HepG2 (cell line): Measurements from ENCODE around the gene COMMD7. TPM values are rescaled to one million over a fixed set of nuclear protein-coding genes. Genes with fewer than 3 reads are reported as not detected.

Source experiments
- ADNP ChIP-seq: sonication (generic); formaldehyde crosslinking; IDR thresholded peaks from 2 replicates; pipeline ENCODE4 v1.4.0; 2020; ENCODE audit warnings: missing genetic modification reagents
- AKAP8 ChIP-seq: sonication (generic); formaldehyde crosslinking; IDR thresholded peaks from 2 replicates; pipeline ENCODE4 v1.5.1; 2020; ENCODE audit warnings: mild to moderate bottlenecking, missing genetic modification reagents
- ARNTL ChIP-seq: sonication (generic); formaldehyde crosslinking; IDR thresholded peaks from 2 replicates; pipeline ENCODE4 v1.4.0; 2020; ENCODE audit warnings: mild to moderate bottlenecking, missing genetic modification reagents
- ATAD3A ChIP-seq: sonication (generic); formaldehyde crosslinking; IDR thresholded peaks from 2 replicates; pipeline ENCODE4 v1.4.0; 2020; ENCODE audit warnings: missing genetic modification reagents
- CCAR2 ChIP-seq: fragments of 200-400 bp; formaldehyde crosslinking; optimal IDR thresholded peaks from 2 replicates; pipeline ENCODE3; 2018; ENCODE audit warnings: low read depth, mild to moderate bottlenecking, low read length, moderate library complexity
- EED ChIP-seq: sonication (generic); formaldehyde crosslinking; IDR thresholded peaks from 2 replicates; pipeline ENCODE4 v1.5.0; 2020; ENCODE audit warnings: mild to moderate bottlenecking, missing genetic modification reagents
- GATAD1 ChIP-seq: IDR thresholded peaks from 2 replicates; pipeline ENCODE4 v1.6.1; 2016; ENCODE audit warnings: missing genetic modification reagents, missing compliant biosample characterization
- IKZF1 ChIP-seq: fragments of 450-650 bp; IDR thresholded peaks from 2 replicates; pipeline ENCODE4 v1.7.1; 2016
- JUND ChIP-seq: sonication (generic); formaldehyde crosslinking; IDR thresholded peaks from 2 replicates; pipeline ENCODE4 v1.8.0; 2022; ENCODE audit warnings: mild to moderate bottlenecking, missing genetic modification reagents
- NR2F6 ChIP-seq, 2 experiments: IDR thresholded peaks; 2 replicates each; pipeline ENCODE4 v1.6.1; 2016; ENCODE audit warnings: antibody characterized with exemption in 1 of 2, mild to moderate bottlenecking in 1 of 2
- PLRG1 ChIP-seq: fragments of 450-650 bp; conservative IDR thresholded peaks from 2 replicates; pipeline ENCODE4 v1.6.1; 2016
- SALL1 ChIP-seq: sonication (generic); formaldehyde crosslinking; IDR thresholded peaks from 2 replicates; pipeline ENCODE4 v1.8.0; 2022; ENCODE audit warnings: mild to moderate bottlenecking, missing genetic modification reagents
- TAF1 ChIP-seq: sonication (generic); formaldehyde crosslinking; IDR thresholded peaks from 2 replicates; pipeline ENCODE4 v1.4.0; 2020; ENCODE audit warnings: missing genetic modification reagents
- ZMYM3 ChIP-seq: sonication (generic); formaldehyde crosslinking; IDR thresholded peaks from 2 replicates; pipeline ENCODE4 v1.5.1; 2020; ENCODE audit warnings: mild to moderate bottlenecking, missing genetic modification reagents
- ZNF160 ChIP-seq: sonication (generic); formaldehyde crosslinking; IDR thresholded peaks from 2 replicates; pipeline ENCODE4 v1.8.0; 2022; ENCODE audit warnings: mild to moderate bottlenecking, inconsistent platforms, missing genetic modification reagents
- ZNF543 ChIP-seq: sonication (generic); formaldehyde crosslinking; IDR thresholded peaks from 2 replicates; pipeline ENCODE4 v1.4.0; 2020; ENCODE audit warnings: mild to moderate bottlenecking, missing genetic modification reagents
- polyA plus RNA-seq, 8 experiments: library from polyadenylated mRNA; depleted of rRNA in 3 of 8; stranded (reverse) in 7 of 8; unstranded in 1 of 8; fragments of >200 nt; fragmentation: Illumina TruSeq in 4 of 8; extraction: Trizol in 4 of 8; gene quantifications; 2 replicates each; pipeline versions ENCODE4 v1.2.1 to v1.2.3, GENCODE V29; 2011 to 2016; ENCODE audit warnings: low read depth in 4 of 8, missing spikeins in 1 of 8, mixed read lengths in 1 of 8; ENCODE audit not compliant: insufficient read depth in 1 of 8
- total RNA-seq, 5 experiments: library from RNA; depleted of rRNA; stranded (reverse); fragments of >200 nt; fragmentation: Illumina TruSeq; extraction: Trizol; gene quantifications; 2 replicates each; pipeline ENCODE4 v1.2.3, GENCODE V29; 2016; ENCODE audit warnings: low read depth in 1 of 5
- TF ChIP-seq, protein P1 (sequence below): sonication (generic); formaldehyde crosslinking; IDR thresholded peaks from 2 replicates; pipeline ENCODE4 v1.5.0; 2020; ENCODE audit warnings: missing genetic modification reagents, mild to moderate bottlenecking, borderline replicate concordance
- TF ChIP-seq, protein P2 (sequence below): sonication (generic); formaldehyde crosslinking; IDR thresholded peaks from 2 replicates; pipeline ENCODE4 v1.5.0; 2020; ENCODE audit warnings: missing genetic modification reagents
- TF ChIP-seq, protein P3 (sequence below): sonication (generic); formaldehyde crosslinking; IDR thresholded peaks from 2 replicates; pipeline ENCODE4 v1.9.0; 2022; ENCODE audit warnings: missing genetic modification reagents, mild to moderate bottlenecking, borderline replicate concordance
- TF ChIP-seq, protein P4 (sequence below): sonication (generic); formaldehyde crosslinking; IDR thresholded peaks from 2 replicates; pipeline ENCODE4 v1.8.0; 2022; ENCODE audit warnings: mild to moderate bottlenecking, missing genetic modification reagents; ENCODE audit not compliant: insufficient replicate concordance
- TF ChIP-seq, protein P5 (sequence below): sonication (generic); formaldehyde crosslinking; IDR thresholded peaks from 2 replicates; pipeline ENCODE4 v1.4.0; 2020; ENCODE audit warnings: missing genetic modification reagents, borderline replicate concordance

COMMD7 gene
- total and polyA plus RNA-seq, 2 of the 13 experiments (the other 11 are each of a cell fraction or from before 2014, with no cell fraction given), result 42.1 to 53.3 TPM

DNA sequence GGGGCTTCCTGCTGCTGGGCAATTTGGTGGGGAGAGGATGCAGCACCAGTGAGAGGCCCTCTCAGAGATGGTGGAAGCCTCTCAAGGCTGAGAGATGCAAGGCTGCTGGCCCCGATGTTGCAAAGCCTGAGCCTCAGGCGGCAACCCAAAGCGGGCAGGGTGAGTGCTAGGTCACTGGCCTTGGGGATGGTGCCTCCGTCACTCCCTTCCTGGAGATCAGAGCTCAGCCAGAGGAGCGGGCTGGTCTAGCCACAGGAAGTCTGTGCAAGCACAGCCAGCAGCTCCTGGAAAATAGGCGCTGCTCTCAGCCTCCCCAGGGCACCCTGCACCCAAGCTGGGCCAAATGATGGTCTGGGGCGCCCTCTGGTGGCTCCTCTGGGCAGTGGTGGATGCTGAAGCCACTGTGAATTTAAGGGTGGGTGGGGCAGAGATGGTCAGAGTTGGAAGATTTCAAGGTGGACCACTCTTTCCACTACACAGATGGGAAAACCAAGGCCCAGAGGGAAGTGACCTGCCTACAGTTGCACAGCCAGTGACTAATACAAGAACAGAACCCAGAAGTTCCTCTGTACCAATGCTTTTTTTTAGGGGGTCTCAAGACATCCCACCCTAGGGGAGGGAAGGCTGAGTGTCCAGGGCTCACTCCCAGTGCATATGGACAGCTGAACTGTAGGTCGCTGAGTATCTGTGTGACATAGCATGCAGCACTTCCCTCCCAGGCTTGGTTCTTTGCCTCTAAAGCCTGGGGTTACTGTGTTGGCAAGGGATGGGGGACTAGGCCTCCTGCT, 90.3 kb downstream of the COMMD7 start (continued):
- TF ChIP-seq ADNP, result no peak; the same call in 1 of the 2 replicates
- TF ChIP-seq, protein P1, sequence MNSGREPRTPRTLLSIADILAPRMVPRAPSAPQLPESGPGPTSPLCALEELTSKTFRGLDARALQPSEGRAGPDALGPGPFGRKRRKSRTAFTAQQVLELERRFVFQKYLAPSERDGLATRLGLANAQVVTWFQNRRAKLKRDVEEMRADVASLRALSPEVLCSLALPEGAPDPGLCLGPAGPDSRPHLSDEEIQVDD (CRISPR knock-in tag), result no peak
- TF ChIP-seq GATAD1 (CRISPR knock-in tag), result peak; percentile 73
- peak; percentile 78; the same call in 1 of the 2 replicates for TF ChIP-seq AKAP8 (CRISPR knock-in tag)
- no peak for TF ChIP-seq IKZF1
- TF ChIP-seq ARNTL (CRISPR knock-in tag), result 0 out of 2 replicates have a peak, but pooled peaks have one; percentile 77
- TF ChIP-seq ZNF543 (CRISPR knock-in tag), result 0 out of 2 replicates have a peak, but pooled peaks have one; percentile 69
- no peak for TF ChIP-seq ATAD3A (CRISPR knock-in tag)
- peak; percentile 96 for TF ChIP-seq EED (CRISPR knock-in tag)
- TF ChIP-seq, protein P2, sequence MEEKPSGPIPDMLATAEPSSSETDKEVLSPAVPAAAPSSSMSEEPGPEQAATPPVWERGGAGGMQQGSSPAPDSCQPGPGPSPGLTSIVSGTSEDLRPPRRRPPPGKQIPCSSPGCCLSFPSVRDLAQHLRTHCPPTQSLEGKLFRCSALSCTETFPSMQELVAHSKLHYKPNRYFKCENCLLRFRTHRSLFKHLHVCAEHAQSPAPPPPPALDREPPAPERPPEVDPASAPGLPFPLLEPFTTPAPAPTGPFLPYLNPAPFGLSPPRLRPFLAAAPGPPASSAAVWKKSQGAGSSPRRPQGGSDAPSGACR, result no peak; the same call in 1 of the 2 replicates
- peak; percentile 74; the same call in 1 of the 2 replicates for TF ChIP-seq ZMYM3 (CRISPR knock-in tag)
- TF ChIP-seq, protein P3, sequence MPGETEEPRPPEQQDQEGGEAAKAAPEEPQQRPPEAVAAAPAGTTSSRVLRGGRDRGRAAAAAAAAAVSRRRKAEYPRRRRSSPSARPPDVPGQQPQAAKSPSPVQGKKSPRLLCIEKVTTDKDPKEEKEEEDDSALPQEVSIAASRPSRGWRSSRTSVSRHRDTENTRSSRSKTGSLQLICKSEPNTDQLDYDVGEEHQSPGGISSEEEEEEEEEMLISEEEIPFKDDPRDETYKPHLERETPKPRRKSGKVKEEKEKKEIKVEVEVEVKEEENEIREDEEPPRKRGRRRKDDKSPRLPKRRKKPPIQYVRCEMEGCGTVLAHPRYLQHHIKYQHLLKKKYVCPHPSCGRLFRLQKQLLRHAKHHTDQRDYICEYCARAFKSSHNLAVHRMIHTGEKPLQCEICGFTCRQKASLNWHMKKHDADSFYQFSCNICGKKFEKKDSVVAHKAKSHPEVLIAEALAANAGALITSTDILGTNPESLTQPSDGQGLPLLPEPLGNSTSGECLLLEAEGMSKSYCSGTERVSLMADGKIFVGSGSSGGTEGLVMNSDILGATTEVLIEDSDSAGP (CRISPR knock-in tag), result peak; percentile 96
- TF ChIP-seq ZNF160, result no peak; the same call in 1 of the 2 replicates
- TF ChIP-seq, protein P4, sequence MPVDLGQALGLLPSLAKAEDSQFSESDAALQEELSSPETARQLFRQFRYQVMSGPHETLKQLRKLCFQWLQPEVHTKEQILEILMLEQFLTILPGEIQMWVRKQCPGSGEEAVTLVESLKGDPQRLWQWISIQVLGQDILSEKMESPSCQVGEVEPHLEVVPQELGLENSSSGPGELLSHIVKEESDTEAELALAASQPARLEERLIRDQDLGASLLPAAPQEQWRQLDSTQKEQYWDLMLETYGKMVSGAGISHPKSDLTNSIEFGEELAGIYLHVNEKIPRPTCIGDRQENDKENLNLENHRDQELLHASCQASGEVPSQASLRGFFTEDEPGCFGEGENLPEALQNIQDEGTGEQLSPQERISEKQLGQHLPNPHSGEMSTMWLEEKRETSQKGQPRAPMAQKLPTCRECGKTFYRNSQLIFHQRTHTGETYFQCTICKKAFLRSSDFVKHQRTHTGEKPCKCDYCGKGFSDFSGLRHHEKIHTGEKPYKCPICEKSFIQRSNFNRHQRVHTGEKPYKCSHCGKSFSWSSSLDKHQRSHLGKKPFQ (CRISPR knock-in tag), result no peak
- peak; percentile 98 for TF ChIP-seq SALL1 (CRISPR knock-in tag)
- no peak for TF ChIP-seq CCAR2
- TF ChIP-seq PLRG1, result no peak
- no peak for TF ChIP-seq JUND (CRISPR knock-in tag)
- TF ChIP-seq NR2F6 (IDR thresholded peaks at IDR 0.05), result peak; percentile 72
- peak; percentile 87 for TF ChIP-seq NR2F6 (CRISPR knock-in tag; IDR thresholded peaks at IDR 0.05)
- TF ChIP-seq, protein P5, sequence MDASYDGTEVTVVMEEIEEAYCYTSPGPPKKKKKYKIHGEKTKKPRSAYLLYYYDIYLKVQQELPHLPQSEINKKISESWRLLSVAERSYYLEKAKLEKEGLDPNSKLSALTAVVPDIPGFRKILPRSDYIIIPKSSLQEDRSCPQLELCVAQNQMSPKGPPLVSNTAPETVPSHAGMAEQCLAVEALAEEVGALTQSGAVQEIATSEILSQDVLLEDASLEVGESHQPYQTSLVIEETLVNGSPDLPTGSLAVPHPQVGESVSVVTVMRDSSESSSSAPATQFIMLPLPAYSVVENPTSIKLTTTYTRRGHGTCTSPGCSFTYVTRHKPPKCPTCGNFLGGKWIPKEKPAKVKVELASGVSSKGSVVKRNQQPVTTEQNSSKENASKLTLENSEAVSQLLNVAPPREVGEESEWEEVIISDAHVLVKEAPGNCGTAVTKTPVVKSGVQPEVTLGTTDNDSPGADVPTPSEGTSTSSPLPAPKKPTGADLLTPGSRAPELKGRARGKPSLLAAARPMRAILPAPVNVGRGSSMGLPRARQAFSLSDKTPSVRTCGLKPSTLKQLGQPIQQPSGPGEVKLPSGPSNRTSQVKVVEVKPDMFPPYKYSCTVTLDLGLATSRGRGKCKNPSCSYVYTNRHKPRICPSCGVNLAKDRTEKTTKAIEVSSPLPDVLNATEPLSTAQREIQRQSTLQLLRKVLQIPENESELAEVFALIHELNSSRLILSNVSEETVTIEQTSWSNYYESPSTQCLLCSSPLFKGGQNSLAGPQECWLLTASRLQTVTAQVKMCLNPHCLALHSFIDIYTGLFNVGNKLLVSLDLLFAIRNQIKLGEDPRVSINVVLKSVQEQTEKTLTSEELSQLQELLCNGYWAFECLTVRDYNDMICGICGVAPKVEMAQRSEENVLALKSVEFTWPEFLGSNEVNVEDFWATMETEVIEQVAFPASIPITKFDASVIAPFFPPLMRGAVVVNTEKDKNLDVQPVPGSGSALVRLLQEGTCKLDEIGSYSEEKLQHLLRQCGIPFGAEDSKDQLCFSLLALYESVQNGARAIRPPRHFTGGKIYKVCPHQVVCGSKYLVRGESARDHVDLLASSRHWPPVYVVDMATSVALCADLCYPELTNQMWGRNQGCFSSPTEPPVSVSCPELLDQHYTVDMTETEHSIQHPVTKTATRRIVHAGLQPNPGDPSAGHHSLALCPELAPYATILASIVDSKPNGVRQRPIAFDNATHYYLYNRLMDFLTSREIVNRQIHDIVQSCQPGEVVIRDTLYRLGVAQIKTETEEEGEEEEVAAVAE (CRISPR knock-in tag), result peak; percentile 49; the same call in 1 of the 2 replicates
- no peak for TF ChIP-seq TAF1 (CRISPR knock-in tag)
